A549 treated with RU486 at 1 μM for 4 hours (cell line): ENCODE results near the gene TMOD4. TPM values are rescaled to one million over a fixed set of nuclear protein-coding genes. Genes with fewer than 3 reads are reported as not detected.

Experiments
- total RNA-seq: library from RNA; stranded (reverse); fragments of 200-300 nt; extraction: Qiagen RNA extraction; gene quantifications from 5 replicates; pipeline ENCODE4 v1.2.3, GENCODE V29; 2022; ENCODE audit warnings: low read depth

Gene TMOD4
- 0.29 TPM in 1 of 5 replicates, not detected in the others for total RNA-seq

GRCh38 chr1:151175863-151176262, at the start of gene TMOD4:
TMOD4 (minus strand) TSS chr1:151175981; CDS start chr1:151174875, 1,106 bp downstream.

GRCh38 chr1:151198254-151199127, 22.7 kb upstream of the TMOD4 start, which contains the start of gene PIP5K1A:
PIP5K1A (plus strand) TSS chr1:151198552; CDS start chr1:151198997, 445 bp downstream.

GRCh38 chr1:151189637-151190445, 14.1 kb upstream of the TMOD4 start, which contains the start of gene VPS72:
VPS72 (minus strand) TSS chr1:151190197; CDS start chr1:151190121, 76 bp downstream.

GRCh38 chr1:151165738-151166504, 9.9 kb downstream of the TMOD4 start, which contains the start of the genes LYSMD1 and SCNM1:
LYSMD1 (minus strand) TSS chr1:151165902; CDS start chr1:151165258, 644 bp downstream.
SCNM1 (plus strand) TSS chr1:151166144; CDS start chr1:151166153, 9 bp downstream.

GRCh38 chr1:151156515-151156819, 19.3 kb downstream of the TMOD4 start, which contains the start of gene TNFAIP8L2:
TNFAIP8L2 (plus strand) TSS chr1:151156649; CDS start chr1:151158698, 2,049 bp downstream.

GRCh38 chr1:151146412-151147131, 29.2 kb downstream of the TMOD4 start, which contains the start of gene SEMA6C:
SEMA6C (minus strand) TSS chr1:151146631; CDS start chr1:151142621, 4,010 bp downstream.

Other genes starting within 250 kb of the TMOD4 start
- 22.7 to 28.1 TPM (median 23.0 TPM) in 5 replicates for gene SETDB1, start 249.6 kb downstream of the TMOD4 start, total RNA-seq
- gene CERS2, start 201.1 kb downstream of the TMOD4 start, total RNA-seq = 240 to 250 TPM (median 247 TPM) in 5 replicates
- 0.54 to 1.3 TPM (median 0.70 TPM) in 5 replicates for gene ANXA9, start 193.7 kb downstream of the TMOD4 start, total RNA-seq
- gene MINDY1, start 169.1 kb downstream of the TMOD4 start, total RNA-seq = 2.2 to 3.4 TPM (median 2.7 TPM) in 5 replicates
- 11.4 to 16.9 TPM (median 14.9 TPM) in 5 replicates for gene PRUNE1, start 167.5 kb downstream of the TMOD4 start, total RNA-seq
- gene BNIPL, start 139.4 kb downstream of the TMOD4 start, total RNA-seq = 0.06 to 0.20 TPM (median 0.13 TPM) in 4 of 5 replicates, not detected in the other
- gene C1orf56, start 128.2 kb downstream of the TMOD4 start, total RNA-seq = 4.7 to 8.8 TPM (median 7.3 TPM) in 5 replicates
- gene CDC42SE1, start 116.4 kb downstream of the TMOD4 start, total RNA-seq = 70.2 to 82.4 TPM (median 75.5 TPM) in 5 replicates
- gene MLLT11, start 115.6 kb downstream of the TMOD4 start, total RNA-seq = 10.3 to 19.6 TPM (median 18.6 TPM) in 5 replicates
- gene GABPB2, start 105.2 kb downstream of the TMOD4 start, total RNA-seq = 3.3 to 3.8 TPM (median 3.4 TPM) in 5 replicates
- gene SEMA6C, start 29.4 kb downstream of the TMOD4 start, total RNA-seq = 1.1 to 1.6 TPM (median 1.3 TPM) in 5 replicates
- not detected in 5 replicates for gene TNFAIP8L2, start 19.3 kb downstream of the TMOD4 start, total RNA-seq
- gene LYSMD1, start 10.1 kb downstream of the TMOD4 start, total RNA-seq = 5.7 to 9.4 TPM (median 6.1 TPM) in 5 replicates
- 43.6 to 49.9 TPM (median 48.2 TPM) in 5 replicates for gene SCNM1, start 9.8 kb downstream of the TMOD4 start, total RNA-seq
- gene VPS72, start 14.2 kb upstream of the TMOD4 start, total RNA-seq = 44.9 to 58.1 TPM (median 45.6 TPM) in 5 replicates
- 42.5 to 53.0 TPM (median 43.5 TPM) in 5 replicates for gene PIP5K1A, start 22.6 kb upstream of the TMOD4 start, total RNA-seq
- 161 to 222 TPM (median 192 TPM) in 5 replicates for gene PSMD4, start 78.8 kb upstream of the TMOD4 start, total RNA-seq
- 11.8 to 15.4 TPM (median 14.3 TPM) in 5 replicates for gene ZNF687, start 106.3 kb upstream of the TMOD4 start, total RNA-seq
- gene PI4KB, start 151.4 kb upstream of the TMOD4 start, total RNA-seq = 25.8 to 29.8 TPM (median 27.9 TPM) in 5 replicates
- 23.8 to 26.9 TPM (median 25.9 TPM) in 5 replicates for gene RFX5, start 171.3 kb upstream of the TMOD4 start, total RNA-seq
- 5.4 to 7.8 TPM (median 6.2 TPM) in 5 replicates for gene SELENBP1, start 196.7 kb upstream of the TMOD4 start, total RNA-seq
- 340 to 454 TPM (median 407 TPM) in 5 replicates for gene PSMB4, start 223.6 kb upstream of the TMOD4 start, total RNA-seq